Measurements from ENCODE around the gene TRAPPC5.

The TRAPPC5 gene

DNA sequence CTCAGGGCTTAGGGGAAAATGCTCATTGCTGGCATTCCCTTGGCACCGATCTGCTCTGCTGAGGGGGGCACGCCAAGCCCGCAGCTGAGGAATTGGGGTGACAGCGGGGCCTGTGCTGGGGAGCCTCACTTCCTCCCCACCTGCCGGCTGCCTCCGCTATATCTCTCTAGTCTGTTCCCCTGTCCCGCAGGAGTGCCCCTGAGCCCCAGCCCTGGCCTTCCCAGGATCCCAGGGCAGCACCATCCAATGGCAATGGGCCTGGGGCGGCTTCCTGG, 34.3 kb upstream of the TRAPPC5 start:
- no peak for DNase-seq

GRCh38 chr19:7647156-7647555, 33.5 kb upstream of the TRAPPC5 start:
- DNase-seq = no peak

DNA sequence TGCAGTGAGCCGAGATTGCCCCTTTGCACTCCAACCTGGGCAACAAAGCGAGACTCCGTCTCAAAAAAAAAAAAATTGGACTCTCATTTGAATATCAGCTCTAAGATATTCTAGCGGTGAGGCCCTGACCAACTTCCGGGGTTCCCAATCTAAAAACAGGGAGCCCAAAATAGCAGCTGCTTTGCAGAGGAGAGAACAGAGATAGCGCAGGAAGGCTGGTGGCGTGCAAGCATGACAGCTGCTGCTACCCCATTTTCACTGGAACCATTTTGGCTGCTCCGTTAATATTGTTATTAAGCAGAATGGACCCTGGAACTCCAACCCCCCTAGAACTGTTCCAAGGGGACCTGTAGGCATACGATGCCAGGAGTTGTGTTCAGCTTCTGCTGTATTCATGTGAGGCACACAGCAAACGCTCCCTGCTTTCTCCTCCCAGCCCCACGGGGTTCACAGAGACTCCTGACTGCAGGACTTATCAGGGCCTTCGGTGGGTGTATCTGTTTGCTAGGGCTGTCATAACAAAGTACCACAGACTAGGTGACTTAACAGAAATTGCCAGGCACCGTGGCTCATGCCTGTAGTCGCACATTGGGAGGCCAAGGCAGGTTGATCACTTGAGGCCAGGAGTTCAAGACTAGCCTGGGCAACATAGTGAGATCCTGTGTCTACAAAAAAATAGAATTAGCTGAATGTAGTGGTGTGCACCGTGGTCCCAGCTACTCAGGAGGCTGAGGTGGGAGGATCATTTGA, 32.2 kb upstream of the TRAPPC5 start:
- no peak for DNase-seq

DNA sequence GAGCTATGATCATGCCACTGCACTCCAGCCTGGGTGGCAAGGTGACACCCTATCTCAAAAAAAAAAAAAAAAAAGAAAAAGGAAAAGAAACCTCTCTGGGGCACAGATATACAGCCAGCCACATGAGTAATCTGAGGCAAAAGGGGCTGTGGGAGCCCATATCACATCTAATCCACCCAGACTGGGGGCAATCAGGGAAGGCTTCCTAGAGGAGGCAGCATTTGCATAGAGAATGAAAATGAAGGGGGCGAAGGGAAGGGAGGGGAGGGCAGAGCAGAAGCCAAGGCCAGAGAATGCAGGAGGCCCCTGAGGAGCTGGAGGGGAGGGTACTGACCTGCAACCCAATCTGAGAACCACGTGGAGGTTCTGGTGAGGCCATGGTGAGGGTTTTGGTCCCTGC, 30.5 kb upstream of the TRAPPC5 start:
- DNase-seq = no peak

DNA sequence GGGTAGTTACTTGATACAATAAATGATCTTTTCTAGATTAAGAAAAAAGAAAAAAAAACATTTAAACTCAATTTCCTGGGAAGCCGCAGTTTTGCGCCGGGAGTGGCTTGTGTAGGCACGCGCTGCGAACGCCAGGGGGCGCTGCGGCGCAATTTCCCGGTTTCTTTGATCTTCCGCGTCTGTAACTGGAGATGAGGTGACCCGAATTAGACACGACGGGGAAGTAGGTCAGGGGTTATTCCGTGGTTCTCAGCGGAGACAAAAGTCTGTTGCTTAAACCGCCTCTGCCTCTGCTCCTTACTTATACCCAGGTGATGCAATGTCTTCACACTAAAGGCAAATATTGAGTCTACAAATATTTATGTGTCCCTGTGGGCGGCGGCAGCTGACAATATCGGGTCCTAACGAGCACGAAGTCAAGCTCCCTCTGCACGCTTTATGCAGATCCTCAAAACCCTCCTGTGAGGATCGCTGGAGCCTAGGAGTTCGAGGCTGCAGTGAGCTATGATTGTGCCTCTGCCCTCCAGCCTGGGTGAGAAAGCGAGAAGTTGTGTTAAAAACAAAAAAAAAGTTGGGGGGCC, 28.5 kb upstream of the TRAPPC5 start:
- DNase-seq = no peak

DNA sequence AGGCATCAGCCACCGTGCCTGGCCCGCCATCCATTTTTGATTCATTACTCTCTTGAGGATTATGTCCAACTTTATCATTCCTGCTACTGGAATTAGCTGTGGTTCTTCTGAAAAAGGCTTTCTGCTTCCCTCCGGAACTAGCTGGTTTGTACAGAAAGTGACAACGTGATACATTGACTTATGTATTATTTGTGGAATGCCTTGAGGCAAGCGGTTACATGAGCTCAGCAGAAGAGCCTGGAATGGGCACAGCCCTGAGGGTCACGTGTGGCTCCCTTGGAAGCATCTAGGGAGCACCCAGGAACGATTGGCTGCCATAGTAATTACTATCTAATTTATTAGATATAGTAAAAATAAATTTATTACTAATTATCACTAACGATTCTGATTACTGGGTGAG, 26.2 kb upstream of the TRAPPC5 start:
- DNase-seq = no peak

DNA sequence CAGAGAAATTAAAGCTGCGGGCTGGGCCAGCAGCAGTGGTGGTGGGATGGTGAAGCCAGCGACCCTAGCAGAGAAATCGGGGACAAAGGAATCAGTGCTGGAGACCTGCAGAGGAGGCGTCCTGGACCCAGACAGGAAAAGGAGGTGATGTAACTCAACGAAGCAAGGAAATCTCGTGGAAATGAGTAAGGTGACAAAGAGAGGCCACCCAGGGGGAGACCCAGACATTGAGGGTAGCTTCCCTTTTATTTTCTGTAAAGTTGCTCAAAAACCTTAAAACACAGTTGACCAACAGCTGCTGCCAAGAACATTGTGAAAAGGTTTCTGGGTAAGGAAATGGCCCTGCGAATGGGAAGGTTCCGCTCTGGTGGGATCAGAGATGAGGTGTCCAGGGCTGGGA, 25.1 kb upstream of the TRAPPC5 start:
- DNase-seq = no peak

- DNase-seq = no peak
Observed at GRCh38 chr19:7657131-7657751, 23.4 kb upstream of the TRAPPC5 start.

GRCh38 chr19:7658219-7658686, 22.4 kb upstream of the TRAPPC5 start:
- DNase-seq = no peak

DNA sequence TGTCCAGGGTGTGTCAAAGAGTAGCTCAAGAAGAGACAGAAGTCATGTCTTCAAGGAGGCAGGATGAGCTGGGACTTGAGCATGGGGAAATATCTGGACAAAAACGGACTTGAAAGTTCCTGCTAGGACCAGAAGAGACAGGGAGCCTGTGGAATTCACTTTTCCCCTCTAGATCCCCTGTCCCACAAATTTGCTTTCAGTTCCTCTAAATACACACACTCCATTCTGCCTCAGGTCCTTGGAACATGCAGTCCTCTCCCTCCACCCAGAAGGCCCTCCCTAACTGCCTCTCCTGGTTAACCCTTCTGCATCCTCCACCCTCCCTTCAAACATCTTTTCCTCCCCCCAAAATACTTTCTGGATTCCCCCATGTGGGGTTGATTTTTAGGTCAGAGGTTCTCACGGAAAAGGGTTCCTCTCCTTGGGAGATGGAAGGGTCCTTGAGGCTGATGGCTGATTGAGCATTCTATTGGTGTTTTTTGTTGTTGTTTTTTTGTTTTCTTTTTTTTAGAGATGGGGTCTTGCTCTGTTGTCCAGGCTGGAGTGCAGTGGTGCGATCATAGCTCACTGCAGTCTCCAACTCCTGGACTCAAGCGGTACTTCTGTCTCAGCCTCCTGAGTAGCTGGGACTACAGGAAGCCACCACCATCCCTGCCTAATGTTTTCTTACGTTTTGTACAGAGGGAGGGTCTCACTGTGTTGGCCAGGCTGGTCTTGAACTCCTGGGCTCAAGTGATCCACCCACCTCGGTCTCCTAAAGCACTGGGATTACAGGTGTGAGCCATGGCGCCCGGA, 18.7 kb upstream of the TRAPPC5 start:
- no peak for DNase-seq

GRCh38 chr19:7662657-7663056, 18.0 kb upstream of the TRAPPC5 start:
- no peak for DNase-seq

- no peak for DNase-seq
Observed at GRCh38 chr19:7663706-7664105, 16.9 kb upstream of the TRAPPC5 start.

GRCh38 chr19:7665076-7665475, 15.6 kb upstream of the TRAPPC5 start:
- no peak for DNase-seq

DNA sequence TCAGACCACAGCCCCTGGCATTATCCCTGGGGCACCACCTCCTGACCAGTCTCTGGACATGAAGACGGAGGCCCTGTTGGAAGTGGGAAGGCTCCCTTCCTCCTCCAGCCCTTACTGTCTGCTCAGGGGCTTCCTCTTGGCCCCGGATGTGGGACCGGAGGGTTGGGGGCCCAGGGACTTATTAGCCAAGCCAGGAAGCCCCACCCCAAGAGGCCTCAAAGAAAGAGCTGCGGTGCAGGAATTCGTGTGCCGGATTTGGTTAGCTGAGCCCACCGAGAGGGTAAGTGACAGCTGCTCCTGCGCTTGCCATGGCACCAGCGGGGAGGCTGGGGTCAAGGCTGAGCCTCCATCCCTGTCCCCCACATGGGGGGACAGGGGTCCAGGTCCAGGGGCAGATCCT, 11.8 kb upstream of the TRAPPC5 start, which contains the start of gene RETN:
TSS of gene RETN (plus strand) at position 208 of the 400 bp plus-strand sequence. CDS start 278 bp downstream, outside the sequence.
- DNase-seq = no peak

DNA sequence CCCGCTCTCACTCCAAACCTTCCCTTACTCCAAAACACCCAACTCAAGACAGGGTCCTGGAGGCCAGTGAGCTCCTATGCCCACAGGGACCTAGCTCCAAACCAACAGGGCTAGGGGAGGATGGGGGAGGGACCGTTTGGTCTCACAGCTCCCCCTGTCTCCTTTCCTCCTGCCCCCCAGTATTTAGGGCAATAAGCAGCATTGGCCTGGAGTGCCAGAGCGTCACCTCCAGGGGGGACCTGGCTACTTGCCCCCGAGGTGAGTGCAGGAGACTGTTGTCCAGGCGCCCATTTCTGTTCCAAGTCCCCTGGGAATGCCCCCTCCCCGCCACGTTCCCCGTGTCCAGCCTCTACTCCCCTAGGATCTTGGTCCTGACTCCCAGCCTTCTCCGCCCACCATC, 11.0 kb upstream of the TRAPPC5 start:
- DNase-seq = no peak

DNA sequence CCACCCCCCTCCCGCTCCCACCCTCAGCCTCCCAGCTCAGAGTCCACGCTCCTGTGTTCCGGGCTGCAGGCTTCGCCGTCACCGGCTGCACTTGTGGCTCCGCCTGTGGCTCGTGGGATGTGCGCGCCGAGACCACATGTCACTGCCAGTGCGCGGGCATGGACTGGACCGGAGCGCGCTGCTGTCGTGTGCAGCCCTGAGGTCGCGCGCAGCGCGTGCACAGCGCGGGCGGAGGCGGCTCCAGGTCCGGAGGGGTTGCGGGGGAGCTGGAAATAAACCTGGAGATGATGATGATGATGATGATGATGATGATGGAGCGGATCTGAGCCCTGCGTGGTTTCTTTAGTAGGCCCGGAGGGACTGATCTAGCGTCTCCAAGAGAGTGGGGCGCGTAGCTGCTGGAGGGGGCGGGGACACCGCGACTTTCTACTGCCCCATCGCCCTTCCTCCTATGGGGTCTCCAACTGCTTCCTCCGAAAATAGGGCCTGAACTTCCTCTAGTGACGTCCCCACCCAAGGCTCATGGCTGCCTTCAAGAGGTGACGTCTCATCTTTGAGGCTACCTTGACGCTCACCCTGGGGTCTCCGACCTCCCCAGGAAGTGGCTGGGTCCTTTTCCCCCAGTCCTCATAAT, 10.4 kb upstream of the TRAPPC5 start:
- no peak for DNase-seq

GRCh38 chr19:7670790-7671189, 9.8 kb upstream of the TRAPPC5 start:
- DNase-seq = no peak

GRCh38 chr19:7672522-7672921, 8.1 kb upstream of the TRAPPC5 start:
- DNase-seq = no peak

DNA sequence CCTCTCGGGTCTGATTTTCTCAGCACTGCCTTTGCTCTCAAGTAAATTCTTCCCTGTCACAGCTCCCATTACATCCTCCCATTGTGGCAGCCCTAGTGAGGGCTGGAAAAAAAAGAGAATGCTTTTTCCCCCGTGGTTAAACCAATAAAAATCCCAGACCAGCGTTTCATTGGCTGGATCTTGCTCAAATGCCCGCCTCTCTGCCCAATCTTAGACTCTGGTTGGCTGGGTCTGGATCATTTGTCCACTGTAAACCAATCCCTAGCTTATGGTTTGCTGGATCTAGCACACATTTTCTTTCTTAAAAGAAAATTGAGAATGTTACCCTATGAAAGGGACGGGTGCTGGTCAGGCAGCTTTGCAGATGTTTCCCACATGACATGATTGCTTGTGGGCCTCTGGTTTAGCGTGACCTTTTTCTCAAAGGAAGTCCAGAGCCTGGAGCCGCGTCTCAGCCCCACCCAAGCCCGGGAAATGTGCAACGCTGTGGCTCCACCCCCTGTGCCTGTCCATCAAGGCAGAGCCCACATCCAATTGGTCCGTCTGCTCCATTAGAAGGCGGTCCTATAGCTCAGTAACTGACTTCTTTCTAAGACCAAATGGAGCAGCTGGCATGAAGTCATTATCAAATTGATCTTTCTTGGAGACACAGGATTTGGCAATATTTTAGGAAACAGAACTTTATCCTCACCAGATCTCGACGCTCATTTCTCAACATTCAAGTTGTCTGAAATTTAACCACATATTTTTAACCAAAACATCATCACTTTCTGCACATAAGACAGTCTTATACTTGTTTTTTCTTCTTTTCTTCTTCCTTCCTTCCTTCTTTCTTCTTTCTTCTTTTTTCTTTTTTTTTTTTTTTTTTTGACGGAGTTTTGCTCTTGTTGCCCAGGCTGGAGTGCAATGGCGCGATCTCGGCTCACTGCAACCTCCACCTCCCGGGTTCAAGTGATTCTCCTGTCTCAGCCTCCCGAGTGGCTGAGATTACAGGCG, 6.3 kb upstream of the TRAPPC5 start:
- DNase-seq = no peak

DNA sequence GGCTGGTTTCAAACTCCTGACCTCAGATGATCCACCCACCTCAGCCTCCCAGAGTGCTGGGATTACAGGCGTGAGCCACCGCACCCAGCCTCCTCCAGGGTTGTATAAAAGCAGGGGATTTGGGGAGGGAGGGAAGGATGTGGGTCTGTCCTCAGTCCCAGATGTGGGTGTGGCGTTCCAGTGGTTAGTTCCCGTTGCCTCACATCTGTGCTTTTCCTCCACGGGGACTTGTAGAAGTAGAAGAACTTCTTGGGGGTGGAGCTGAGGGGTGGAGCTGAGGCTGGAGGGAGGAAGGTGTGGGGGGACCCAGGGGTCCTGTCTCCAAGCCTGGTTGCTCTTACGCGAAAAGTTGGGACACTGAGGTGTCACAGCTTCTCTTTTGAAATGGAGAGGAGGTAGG, 4.3 kb upstream of the TRAPPC5 start:
- no peak for DNase-seq

DNA sequence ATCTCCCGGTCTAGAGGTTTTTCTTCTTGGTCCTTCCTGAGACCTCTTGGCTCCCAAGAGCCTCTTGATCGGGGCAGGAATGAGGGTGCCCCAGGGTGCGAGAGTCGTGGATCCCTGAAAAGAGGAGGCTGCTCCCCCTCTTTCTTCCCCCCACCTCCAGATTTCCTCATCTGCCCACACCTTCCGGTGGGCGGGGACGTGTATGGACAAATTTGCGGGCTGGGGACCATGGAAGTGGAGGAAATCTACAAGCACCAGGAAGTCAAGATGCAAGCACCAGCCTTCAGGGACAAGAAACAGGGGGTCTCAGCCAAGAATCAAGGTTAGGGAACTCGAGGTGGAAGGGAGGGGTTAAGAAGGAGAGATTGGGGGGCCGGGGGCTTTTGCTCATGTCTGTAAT, 3.8 kb upstream of the TRAPPC5 start, which contains the start of gene MCEMP1:
TSS of gene MCEMP1 (plus strand) at position 237 of the 400 bp plus-strand sequence. CDS start at position 268, 31 bp downstream.
- no peak for DNase-seq

All from NCI-H187 treated with DMSO at 0.1 percent for 48 hours (cell line).